K562 (cell line): ENCODE measurements around the gene AGAP3. TPM values are rescaled to one million over a fixed set of nuclear protein-coding genes. Genes with fewer than 3 reads are reported as not detected.
A peak's percentile ranks its signal among the peaks of the same experiment; 100 is the strongest.

Source experiments
- EGR1 ChIP-seq: fragments of 450-650 bp; conservative IDR thresholded peaks from 2 replicates; pipeline ENCODE4 v1.6.1; 2017; ENCODE audit warnings: mild to moderate bottlenecking
- FOSL1 ChIP-seq: fragments of 200-800 bp; sonication (Bioruptor generic); conservative IDR thresholded peaks from 2 replicates; pipeline ENCODE4 v1.6.1; 2016; ENCODE audit warnings: missing genetic modification characterization, missing compliant biosample characterization
- FUS ChIP-seq: fragments of 200-400 bp; formaldehyde crosslinking; optimal IDR thresholded peaks from 2 replicates; pipeline ENCODE3; 2017; ENCODE audit warnings: low read depth, low read length
- HNRNPL ChIP-seq: fragments of 200-400 bp; formaldehyde crosslinking; IDR thresholded peaks from 2 replicates; pipeline ENCODE4 v1.6.1; 2017; ENCODE audit warnings: low read depth, mild to moderate bottlenecking, low read length
- HOXB6 ChIP-seq: fragments of 250-450 bp; sonication (Bioruptor Pico); IDR thresholded peaks from 2 replicates; pipeline ENCODE4 v1.5.1; 2022; ENCODE audit warnings: mild to moderate bottlenecking, borderline replicate concordance
- JUNB ChIP-seq: fragments of 450-650 bp; formaldehyde crosslinking; conservative IDR thresholded peaks from 2 replicates; pipeline ENCODE4 v1.4.0; 2020; ENCODE audit warnings: mild to moderate bottlenecking
- KDM1A ChIP-seq, 2 experiments: fragments of 450-650 bp; IDR thresholded peaks; 2 replicates each; pipeline ENCODE4 v1.6.1; 2016; ENCODE audit warnings: mild to moderate bottlenecking in 2 of 2
- NFATC3 ChIP-seq: fragments of 450-650 bp; IDR thresholded peaks from 2 replicates; pipeline ENCODE4 v1.6.1; 2017; ENCODE audit warnings: mild to moderate bottlenecking
- NFRKB ChIP-seq: fragments of 450-650 bp; IDR thresholded peaks from 2 replicates; pipeline ENCODE4 v1.6.1; 2016; ENCODE audit warnings: low read depth
- NONO ChIP-seq, 2 experiments: fragments of 200-400 bp in 1 of 2; fragments of 450-650 bp in 1 of 2; formaldehyde crosslinking in 1 of 2; IDR thresholded peaks; 2 replicates each; pipeline ENCODE4 v1.6.1; 2017; ENCODE audit warnings: low read depth in 2 of 2, mild to moderate bottlenecking in 2 of 2, moderate library complexity in 2 of 2, low read length in 1 of 2
- RNF2 ChIP-seq: sonication (generic); IDR thresholded peaks from 2 replicates; pipeline ENCODE4 v1.6.1; 2016
- TCF7 ChIP-seq: sonication (generic); IDR thresholded peaks from 2 replicates; pipeline ENCODE4 v1.6.1; 2016; ENCODE audit warnings: antibody characterized with exemption, borderline replicate concordance
- ZBTB17 ChIP-seq: fragments of 450-650 bp; formaldehyde crosslinking; IDR thresholded peaks from 2 replicates; pipeline ENCODE4 v1.4.0; 2020; ENCODE audit warnings: mild to moderate bottlenecking
- ZFPM2 ChIP-seq: fragments of 250-450 bp; sonication (Bioruptor Pico); IDR thresholded peaks from 2 replicates; pipeline ENCODE4 v1.5.1; 2022; ENCODE audit warnings: mild to moderate bottlenecking
- ZNF263 ChIP-seq: sonication (generic); formaldehyde crosslinking; IDR thresholded peaks from 2 replicates; pipeline ENCODE4 v1.8.0; 2022; ENCODE audit warnings: mild to moderate bottlenecking, missing genetic modification reagents, borderline replicate concordance
- polyA plus RNA-seq, 8 experiments: library from polyadenylated mRNA; depleted of rRNA in 4 of 8; stranded (reverse) in 5 of 8; unstranded in 3 of 8; fragments of >200 nt; fragmentation: Nextera tagmentation in 2 of 8; fragmentation: Illumina TruSeq in 1 of 8; extraction: Ambion mirVana in 2 of 8; extraction: Trizol in 1 of 8; gene quantifications; 2 replicates each; pipeline versions ENCODE4 v1.2.1 to v1.2.3, GENCODE V29; 2011 to 2014; ENCODE audit warnings: inconsistent platforms in 1 of 8, missing spikeins in 1 of 8
- total RNA-seq, 7 experiments: library from RNA; depleted of rRNA in 6 of 7; stranded (reverse); fragments of >200 nt in 6 of 7; fragmentation: Illumina TruSeq in 2 of 7; extraction: Trizol in 2 of 7; gene quantifications; 2 replicates each; pipeline versions ENCODE4 v1.2.1 to v1.2.3, GENCODE V29; 2011 to 2021; ENCODE audit warnings: low replicate concordance in 1 of 7
- TF ChIP-seq, protein P1 (sequence below): fragments of 250-450 bp; sonication (Bioruptor Pico); IDR thresholded peaks from 2 replicates; pipeline ENCODE4 v1.8.0; 2022; ENCODE audit warnings: moderate library complexity, mild to moderate bottlenecking, inconsistent platforms
- TF ChIP-seq, protein P2 (sequence below): sonication (generic); formaldehyde crosslinking; IDR thresholded peaks from 2 replicates; pipeline ENCODE4 v1.8.0; 2022; ENCODE audit warnings: mild to moderate bottlenecking, missing genetic modification reagents
- TF ChIP-seq, protein P3 (sequence below): IDR thresholded peaks from 3 replicates; pipeline ENCODE4 v1.6.1; 2011; ENCODE audit warnings: borderline replicate concordance, mild to moderate bottlenecking, moderate library complexity; ENCODE audit not compliant: insufficient read length; ENCODE audit errors: extremely low read depth
- TF ChIP-seq, protein P4 (sequence below): fragments of 250-450 bp; sonication (Bioruptor Pico); IDR thresholded peaks from 2 replicates; pipeline ENCODE4 v1.4.0; 2020; ENCODE audit warnings: mild to moderate bottlenecking, moderate library complexity
- TF ChIP-seq, protein P5 (sequence below): sonication (generic); formaldehyde crosslinking; IDR thresholded peaks from 2 replicates; pipeline ENCODE4 v1.8.1; 2023; ENCODE audit warnings: mild to moderate bottlenecking, missing genetic modification reagents

The AGAP3 gene
- total and polyA plus RNA-seq, 9 of the 15 experiments (the other 6 are each of a cell fraction or from before 2014, with no cell fraction given) = 3.4 to 208 (median 62.2) TPM

DNA sequence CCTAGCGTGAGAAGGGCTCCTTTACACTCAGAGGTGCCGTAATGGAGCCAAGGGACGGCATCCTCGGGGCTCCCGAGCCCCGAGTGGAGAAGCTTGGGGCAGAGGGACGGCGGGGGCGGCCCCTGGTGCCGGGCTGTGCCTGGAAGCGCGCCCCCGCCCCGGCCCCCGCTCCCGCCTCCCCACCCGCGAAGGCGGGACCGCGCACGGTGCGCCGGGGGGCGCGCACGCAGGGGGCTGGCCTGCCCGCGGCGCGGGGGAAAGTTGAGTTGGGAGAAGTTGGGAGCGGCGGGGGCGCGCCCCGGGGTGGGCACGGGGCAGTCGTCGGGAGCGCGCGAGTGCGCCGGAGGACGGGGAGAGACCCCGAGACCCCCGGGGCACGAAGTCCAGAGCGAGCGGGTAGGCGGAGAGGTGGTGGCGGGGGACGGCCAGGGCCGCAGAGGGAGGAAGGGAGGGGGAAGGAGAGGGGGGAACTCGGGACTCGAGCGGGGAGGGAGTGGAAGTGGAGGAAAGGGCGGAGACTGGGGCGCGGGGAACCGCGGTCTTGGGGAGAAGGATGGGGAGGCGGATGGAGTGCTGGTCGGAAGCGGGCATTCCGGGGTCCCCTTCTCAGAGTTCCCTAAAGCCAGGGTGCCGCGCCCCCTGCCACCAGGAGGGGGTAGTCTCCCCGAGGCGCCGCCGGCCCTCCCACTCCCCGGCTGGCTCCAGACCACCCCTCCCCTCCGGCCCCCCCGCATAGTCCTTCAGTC, 26.7 kb upstream of the AGAP3 start, which contains the start of gene SLC4A2 (continued):
- TF ChIP-seq, protein P1, sequence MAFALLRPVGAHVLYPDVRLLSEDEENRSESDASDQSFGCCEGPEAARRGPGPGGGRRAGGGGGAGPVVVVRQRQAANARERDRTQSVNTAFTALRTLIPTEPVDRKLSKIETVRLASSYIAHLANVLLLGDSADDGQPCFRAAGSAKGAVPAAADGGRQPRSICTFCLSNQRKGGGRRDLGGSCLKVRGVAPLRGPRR = no peak
- 0 out of 2 replicates have a peak, but pooled peaks have one; percentile 20 for TF ChIP-seq ZBTB17 (CRISPR knock-in tag)
- no peak for TF ChIP-seq RNF2
- peak; percentile 50 for TF ChIP-seq FOSL1 (tag)
- no peak for TF ChIP-seq ZFPM2 (CRISPR knock-in tag)
- TF ChIP-seq NFATC3 = no peak
- no peak for TF ChIP-seq TCF7
- TF ChIP-seq, protein P2, sequence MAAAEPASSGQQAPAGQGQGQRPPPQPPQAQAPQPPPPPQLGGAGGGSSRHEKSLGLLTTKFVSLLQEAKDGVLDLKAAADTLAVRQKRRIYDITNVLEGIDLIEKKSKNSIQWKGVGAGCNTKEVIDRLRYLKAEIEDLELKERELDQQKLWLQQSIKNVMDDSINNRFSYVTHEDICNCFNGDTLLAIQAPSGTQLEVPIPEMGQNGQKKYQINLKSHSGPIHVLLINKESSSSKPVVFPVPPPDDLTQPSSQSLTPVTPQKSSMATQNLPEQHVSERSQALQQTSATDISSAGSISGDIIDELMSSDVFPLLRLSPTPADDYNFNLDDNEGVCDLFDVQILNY (CRISPR knock-in tag) = no peak
- TF ChIP-seq NONO (IDR thresholded peaks at IDR 0.05; ENCODE audit: low read depth in 2 of 2, low read length in 1 of 2) = no peak
- no peak for TF ChIP-seq NFRKB
- TF ChIP-seq HNRNPL = no peak
- TF ChIP-seq, protein P3, sequence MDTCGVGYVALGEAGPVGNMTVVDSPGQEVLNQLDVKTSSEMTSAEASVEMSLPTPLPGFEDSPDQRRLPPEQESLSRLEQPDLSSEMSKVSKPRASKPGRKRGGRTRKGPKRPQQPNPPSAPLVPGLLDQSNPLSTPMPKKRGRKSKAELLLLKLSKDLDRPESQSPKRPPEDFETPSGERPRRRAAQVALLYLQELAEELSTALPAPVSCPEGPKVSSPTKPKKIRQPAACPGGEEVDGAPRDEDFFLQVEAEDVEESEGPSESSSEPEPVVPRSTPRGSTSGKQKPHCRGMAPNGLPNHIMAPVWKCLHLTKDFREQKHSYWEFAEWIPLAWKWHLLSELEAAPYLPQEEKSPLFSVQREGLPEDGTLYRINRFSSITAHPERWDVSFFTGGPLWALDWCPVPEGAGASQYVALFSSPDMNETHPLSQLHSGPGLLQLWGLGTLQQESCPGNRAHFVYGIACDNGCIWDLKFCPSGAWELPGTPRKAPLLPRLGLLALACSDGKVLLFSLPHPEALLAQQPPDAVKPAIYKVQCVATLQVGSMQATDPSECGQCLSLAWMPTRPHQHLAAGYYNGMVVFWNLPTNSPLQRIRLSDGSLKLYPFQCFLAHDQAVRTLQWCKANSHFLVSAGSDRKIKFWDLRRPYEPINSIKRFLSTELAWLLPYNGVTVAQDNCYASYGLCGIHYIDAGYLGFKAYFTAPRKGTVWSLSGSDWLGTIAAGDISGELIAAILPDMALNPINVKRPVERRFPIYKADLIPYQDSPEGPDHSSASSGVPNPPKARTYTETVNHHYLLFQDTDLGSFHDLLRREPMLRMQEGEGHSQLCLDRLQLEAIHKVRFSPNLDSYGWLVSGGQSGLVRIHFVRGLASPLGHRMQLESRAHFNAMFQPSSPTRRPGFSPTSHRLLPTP = no peak
- no peak for TF ChIP-seq JUNB
- TF ChIP-seq HOXB6 = no peak
- TF ChIP-seq FUS = no peak
- no peak for TF ChIP-seq KDM1A (IDR thresholded peaks at IDR 0.05)
- TF ChIP-seq, protein P4, sequence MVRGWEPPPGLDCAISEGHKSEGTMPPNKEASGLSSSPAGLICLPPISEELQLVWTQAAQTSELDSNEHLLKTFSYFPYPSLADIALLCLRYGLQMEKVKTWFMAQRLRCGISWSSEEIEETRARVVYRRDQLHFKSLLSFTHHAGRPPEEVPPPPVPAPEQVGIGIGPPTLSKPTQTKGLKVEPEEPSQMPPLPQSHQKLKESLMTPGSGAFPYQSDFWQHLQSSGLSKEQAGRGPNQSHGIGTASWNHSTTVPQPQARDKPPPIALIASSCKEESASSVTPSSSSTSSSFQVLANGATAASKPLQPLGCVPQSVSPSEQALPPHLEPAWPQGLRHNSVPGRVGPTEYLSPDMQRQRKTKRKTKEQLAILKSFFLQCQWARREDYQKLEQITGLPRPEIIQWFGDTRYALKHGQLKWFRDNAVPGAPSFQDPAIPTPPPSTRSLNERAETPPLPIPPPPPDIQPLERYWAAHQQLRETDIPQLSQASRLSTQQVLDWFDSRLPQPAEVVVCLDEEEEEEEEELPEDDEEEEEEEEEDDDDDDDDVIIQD (CRISPR knock-in tag) = no peak
- TF ChIP-seq ZNF263 = peak; percentile 51; the same call in 1 of the 2 replicates
- peak; percentile 90 for TF ChIP-seq EGR1
- TF ChIP-seq, protein P5, sequence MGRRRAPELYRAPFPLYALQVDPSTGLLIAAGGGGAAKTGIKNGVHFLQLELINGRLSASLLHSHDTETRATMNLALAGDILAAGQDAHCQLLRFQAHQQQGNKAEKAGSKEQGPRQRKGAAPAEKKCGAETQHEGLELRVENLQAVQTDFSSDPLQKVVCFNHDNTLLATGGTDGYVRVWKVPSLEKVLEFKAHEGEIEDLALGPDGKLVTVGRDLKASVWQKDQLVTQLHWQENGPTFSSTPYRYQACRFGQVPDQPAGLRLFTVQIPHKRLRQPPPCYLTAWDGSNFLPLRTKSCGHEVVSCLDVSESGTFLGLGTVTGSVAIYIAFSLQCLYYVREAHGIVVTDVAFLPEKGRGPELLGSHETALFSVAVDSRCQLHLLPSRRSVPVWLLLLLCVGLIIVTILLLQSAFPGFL (CRISPR knock-in tag) = no peak
